Body of pancreas (tissue), 4 donors: Measurements from ENCODE around the gene ATG10.
"Not testable (repeated sequence)": the region's sequence is repeated elsewhere in the genome, so short reads cannot be mapped to it uniquely, and the experiment has no call there.

ENCODE experiments used
- POLR2A ChIP-seq, 3 donors: fragments of 450-650 bp; IDR thresholded peaks; one replicate each; pipeline ENCODE4 v1.6.1; 2016; ENCODE audit warnings: antibody characterized with exemption in 3 of 3, mild to moderate bottlenecking in 2 of 3
- TF ChIP-seq, protein P1 (sequence below), 7 experiments: fragments of 450-650 bp in 4 of 7; fragments of 200-600 bp in 3 of 7; sonication (generic) in 3 of 7; IDR thresholded peaks; one replicate each; pipeline ENCODE4 v1.5.1; 2016 to 2019; ENCODE audit warnings: antibody characterized with exemption in 7 of 7

GRCh38 chr5:82068042-82068441 is 96.2 kb downstream of the ATG10 start:
- not testable (repeated sequence) for TF ChIP-seq POLR2A (IDR thresholded peaks at IDR 0.05)
- TF ChIP-seq, protein P1, sequence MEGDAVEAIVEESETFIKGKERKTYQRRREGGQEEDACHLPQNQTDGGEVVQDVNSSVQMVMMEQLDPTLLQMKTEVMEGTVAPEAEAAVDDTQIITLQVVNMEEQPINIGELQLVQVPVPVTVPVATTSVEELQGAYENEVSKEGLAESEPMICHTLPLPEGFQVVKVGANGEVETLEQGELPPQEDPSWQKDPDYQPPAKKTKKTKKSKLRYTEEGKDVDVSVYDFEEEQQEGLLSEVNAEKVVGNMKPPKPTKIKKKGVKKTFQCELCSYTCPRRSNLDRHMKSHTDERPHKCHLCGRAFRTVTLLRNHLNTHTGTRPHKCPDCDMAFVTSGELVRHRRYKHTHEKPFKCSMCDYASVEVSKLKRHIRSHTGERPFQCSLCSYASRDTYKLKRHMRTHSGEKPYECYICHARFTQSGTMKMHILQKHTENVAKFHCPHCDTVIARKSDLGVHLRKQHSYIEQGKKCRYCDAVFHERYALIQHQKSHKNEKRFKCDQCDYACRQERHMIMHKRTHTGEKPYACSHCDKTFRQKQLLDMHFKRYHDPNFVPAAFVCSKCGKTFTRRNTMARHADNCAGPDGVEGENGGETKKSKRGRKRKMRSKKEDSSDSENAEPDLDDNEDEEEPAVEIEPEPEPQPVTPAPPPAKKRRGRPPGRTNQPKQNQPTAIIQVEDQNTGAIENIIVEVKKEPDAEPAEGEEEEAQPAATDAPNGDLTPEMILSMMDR (IDR thresholded peaks at IDR 0.05): not testable (repeated sequence)
